Stimulated activated CD8-positive, alpha-beta memory T cell treated with anti-CD3 and anti-CD28 coated beads, Interleukin-12 subunit alpha, Interleukin-12 subunit beta, amount 100 ng/mL, for 24 hours (primary cell): ENCODE results near the gene OR2B2.
"Not testable (repeated sequence)": the region's sequence is repeated elsewhere in the genome, so short reads cannot be mapped to it uniquely, and the experiment has no call there.

Experiments used
- DNase-seq: peaks from one replicate; pipeline ENCODE4 v3.0.0-alpha.2; 2020; ENCODE audit errors: extremely low read depth

OR2B2 gene

DNA sequence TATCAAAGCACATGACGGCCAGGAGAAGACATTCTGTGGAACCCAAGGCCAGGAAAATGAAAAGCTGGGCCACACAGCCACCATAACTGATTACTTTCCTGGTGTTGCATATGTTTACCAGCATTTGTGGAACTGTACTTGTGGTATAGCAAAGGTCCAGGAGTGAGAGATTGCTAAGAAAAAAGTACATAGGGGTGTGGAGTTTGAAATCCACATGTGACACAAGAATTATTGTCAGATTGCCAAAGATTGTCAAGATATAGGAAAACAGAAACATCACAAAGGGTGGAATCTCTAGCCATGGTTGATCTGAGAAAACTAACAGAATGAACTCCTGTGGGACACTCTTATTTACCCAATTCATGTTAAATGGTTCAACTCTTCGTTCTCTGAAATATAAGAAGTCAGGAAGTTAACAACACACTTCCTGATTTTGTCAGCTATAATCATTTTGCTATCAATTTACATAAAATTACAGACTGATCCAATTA lies at the start of gene OR2B2:
OR2B2 (minus strand) TSS at position 441 of the 491 bp plus-strand sequence; CDS start at position 364, 77 bp downstream.
- DNase-seq: no peak

DNA sequence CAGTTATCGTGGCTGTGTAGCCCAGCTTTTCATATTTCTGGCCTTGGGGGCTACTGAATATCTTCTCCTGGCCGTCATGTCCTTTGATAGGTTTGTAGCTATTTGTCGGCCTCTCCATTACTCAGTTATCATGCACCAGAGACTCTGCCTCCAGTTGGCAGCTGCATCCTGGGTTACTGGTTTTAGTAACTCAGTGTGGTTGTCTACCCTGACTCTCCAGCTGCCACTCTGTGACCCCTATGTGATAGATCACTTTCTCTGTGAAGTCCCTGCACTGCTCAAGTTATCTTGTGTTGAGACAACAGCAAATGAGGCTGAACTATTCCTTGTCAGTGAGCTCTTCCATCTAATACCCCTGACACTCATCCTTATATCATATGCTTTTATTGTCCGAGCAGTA lies 45.3 kb upstream of the OR2B2 start:
- no peak for DNase-seq

DNA sequence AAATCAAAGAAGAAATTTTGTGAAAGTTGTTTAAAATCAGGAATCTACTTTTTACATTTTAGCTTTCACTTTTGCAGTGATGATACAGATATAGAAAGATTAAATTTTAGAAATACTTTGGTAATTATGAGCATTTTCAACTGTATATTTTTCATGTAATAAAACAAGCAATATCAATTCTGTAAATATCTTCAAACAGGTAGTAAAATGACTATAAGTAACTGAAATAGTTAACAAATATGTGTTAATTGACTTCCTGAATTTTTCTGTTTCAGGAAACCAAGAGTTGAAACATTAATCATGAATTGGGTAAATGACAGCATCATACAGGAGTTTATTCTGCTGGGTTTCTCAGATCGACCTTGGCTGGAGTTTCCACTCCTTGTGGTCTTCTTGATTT lies 44.7 kb upstream of the OR2B2 start, which contains the start of gene OR2B6:
OR2B6 (plus strand) TSS at position 301 of the 400 bp plus-strand sequence; CDS start at position 301, 0 bp downstream.
- no peak for DNase-seq

DNA sequence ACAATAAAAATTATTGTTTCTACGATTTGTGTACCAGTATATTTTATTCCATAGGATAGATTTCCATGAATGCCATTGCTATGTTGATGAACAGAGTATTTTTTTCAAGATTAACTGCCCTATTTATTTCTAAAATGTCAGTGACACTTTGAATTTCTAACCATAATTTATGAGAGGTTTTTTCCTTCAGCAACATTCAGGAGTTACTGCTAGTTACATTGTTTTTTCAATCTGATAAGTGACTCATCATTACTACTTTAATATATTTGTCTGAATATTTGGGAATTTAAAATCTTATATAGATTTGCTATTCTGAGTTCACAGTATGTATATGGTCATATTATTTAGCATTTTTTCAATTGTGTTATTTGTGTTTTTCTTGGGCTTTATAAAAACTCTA lies 38.8 kb upstream of the OR2B2 start:
- DNase-seq: no peak

DNA sequence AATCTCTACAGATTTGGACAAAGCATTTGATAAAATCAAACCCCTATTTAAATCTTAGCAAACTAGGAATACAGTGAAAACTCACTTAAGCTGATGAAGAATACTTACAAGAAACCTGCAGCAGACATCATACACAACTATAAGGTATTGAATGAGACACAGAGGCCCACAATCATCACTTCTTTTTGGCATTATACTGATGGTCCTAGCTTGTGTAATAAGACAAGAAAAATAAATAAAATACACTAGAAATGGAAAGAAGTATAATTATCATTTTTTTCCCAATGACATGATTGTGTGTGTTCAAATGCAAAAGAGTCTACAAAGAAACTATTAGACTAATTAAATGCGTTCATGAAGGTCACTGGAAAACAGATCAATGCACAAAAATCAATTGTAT lies 36.0 kb upstream of the OR2B2 start:
- no peak for DNase-seq

DNA sequence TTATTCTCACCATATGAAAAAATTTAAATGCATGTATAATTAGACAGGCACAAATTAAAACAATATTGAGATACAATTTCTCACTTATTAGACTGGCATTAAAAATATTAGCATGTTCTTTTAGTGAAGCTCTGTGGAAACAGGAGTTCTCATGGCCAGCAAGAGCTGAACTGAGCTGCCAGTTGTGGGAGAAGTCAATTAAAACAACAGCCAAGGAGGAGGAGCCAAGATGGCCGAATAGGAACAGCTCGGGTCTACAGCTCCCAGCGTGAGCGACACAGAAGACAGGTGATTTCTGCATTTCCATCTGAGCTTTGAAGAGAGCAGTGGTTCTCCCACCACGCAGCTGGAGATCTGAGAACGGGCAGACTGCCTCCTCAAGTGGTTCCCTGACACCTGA lies 30.9 kb upstream of the OR2B2 start:
- not testable (repeated sequence) for DNase-seq

DNA sequence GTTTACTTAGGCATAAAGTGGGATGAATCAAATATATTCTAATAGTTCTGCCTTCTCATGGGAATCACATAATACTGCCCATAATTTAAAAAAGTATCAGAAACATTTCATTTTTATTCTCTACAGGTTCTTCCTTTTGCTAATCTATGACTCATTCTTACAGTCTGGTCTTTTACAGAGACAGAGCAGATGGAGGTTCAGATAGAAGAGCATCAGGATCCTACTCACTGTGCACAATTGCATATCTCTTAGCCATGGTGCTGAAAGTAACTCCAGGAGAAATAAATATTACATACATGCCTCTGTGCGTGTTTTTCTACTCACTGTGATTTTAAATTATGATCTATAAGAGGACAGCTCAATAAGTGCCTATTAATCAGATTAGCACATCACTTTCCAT lies 28.6 kb upstream of the OR2B2 start:
- DNase-seq: no peak

DNA sequence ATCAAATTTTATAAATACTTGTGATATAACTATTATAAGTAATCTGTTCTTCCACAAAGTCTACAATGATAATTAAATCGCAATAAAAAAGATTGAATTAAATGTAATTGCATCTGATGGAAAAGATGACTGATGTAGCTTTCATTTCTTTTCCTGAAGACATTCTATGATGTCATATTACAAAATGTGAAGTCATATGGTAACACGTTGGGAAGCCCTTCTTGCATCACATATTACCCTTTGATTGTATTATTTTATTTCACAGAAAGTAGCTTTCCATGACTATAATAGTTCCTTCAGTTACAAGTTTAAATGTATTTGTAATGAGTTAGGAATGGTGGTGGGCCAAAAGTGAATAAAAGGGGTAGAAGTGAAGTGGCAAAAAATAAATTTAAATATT lies 19.0 kb upstream of the OR2B2 start:
- no peak for DNase-seq

DNA sequence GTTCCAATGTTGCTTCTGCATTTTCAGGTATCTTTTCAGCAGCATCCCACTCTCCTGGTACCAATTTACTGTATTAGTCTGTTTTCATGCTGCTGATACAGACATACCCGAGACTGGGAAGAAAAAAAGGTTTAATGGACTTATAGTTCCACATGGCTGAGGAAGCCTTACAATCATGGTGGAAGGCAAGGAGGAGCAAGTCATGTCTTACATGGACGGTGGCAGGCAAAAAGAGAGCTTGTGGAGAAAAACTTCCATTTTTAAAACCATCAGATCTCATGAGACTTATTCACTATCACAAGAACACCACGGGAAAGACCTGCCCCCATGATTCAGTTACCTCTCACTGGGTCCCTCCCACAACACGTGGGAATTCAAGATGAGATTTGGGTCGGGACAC lies 17.7 kb upstream of the OR2B2 start:
- DNase-seq: not testable (repeated sequence)

DNA sequence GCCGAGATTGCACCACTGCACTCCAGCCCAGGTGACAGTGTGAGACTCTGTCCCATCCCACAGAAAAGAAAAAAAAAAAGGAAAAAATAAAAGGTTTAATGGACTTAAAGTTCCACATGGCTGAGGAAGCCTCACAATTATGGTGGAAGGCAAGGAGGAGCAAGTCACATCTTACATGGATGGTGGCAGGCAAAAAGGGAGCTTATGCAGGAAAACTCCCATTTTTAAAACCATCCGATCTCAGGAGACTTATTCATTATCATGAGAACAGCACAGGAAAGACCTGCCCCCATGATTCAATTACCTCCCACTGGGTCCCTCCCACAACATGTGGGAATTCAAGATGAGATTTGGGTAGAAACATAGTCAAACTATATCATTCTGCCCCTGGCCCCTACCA lies 15.8 kb upstream of the OR2B2 start:
- not testable (repeated sequence) for DNase-seq

DNA sequence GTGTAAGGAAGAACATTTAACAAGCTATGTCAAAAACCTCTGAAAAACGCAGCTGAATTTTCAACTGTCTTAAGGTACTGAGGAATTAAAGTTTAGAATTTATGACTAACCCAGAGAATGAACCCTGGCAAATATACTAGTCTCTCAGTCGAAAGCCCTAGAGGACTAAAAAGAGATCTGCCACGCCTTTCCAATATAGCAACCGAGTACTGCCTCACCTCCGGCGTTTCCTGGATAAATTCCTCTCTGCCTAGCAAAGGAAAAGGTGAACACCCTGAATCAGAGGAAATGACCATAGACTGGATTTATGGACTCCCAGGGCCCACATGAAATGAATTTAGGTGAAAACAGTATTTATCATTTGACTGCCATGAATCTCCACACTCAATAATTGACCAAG lies 12.0 kb upstream of the OR2B2 start:
- DNase-seq: no peak

DNA sequence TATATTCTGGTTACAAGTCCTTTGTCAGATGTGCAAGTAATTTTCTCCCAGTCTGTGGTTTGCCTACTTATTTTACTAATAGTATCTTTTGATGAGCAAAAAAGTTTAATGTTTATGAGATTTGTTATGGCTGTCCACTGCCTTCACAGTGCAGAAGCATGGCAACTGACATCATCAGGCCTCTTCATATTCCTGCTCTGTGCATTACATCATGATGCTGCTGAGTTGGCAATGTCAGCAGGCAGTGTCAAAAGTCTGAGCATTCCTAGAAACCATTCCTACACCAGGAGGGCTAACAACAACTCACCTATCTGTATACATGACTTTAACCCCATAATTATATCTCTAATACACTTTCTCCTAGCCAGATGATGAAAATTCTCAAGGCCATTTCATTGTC lies 10.8 kb upstream of the OR2B2 start:
- no peak for DNase-seq

DNA sequence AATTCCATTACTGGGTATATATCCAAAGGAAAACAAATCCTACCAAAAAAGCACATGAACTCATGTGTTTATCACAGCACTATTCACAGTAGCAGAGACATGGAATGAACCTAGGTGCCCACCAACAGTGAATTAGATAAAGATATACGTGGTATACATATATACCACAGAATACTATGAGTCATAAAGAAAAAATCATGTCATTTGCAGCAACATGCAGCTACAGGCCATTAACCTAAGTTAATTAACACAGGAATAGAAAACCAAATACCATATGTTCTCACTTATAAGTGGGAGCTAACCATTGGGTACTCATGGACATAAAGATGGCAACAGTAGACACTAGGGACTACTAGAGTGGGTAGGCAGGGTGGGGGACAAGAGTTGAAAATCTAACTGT lies 4.2 kb downstream of the OR2B2 start:
- no peak for DNase-seq

DNA sequence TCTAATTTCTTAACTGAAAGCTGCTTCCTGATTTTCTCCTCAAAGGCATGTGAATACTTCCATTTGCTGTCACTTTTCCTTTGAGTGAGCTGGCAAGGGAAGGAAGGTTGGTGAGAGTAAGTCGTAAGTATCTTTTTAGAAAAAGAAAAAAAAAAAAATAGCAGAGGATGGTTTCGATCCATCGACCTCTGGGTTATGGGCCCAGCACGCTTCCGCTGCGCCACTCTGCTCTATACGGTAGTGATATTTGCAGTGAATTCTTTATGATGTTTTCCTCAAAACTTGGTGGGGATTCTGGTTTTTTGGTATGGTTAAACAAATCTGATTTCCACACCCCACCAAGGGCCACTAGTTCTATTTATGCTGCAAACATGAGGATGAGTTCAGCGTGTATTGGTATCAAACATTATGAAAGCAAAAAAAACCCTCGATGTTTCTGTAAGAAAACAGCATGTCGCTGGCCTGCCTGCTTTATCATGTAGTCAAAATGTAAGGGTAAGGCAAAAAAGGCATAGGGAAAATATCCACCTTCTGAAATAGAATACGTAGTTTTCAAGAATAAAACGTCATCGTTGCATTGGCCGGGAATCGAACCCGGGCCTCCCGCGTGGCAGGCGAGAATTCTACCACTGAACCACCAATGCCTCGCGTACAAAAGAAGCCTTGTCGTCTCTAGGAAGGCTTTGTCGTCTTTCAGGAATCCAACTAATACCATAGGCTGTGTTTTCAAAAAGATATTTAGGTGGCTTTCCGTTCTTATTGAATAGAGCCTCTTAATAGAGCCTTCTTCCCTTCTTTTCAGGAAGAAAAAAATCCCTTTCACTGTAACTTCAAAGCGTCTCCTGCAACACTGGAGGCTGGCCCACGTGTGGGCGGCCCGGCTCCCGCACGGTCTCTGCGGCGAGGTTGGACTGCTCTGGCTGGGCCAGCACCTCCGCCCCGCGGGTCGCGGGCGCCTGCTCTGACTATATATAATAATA lies 9.6 kb downstream of the OR2B2 start:
- peak; percentile 57 for DNase-seq

DNA sequence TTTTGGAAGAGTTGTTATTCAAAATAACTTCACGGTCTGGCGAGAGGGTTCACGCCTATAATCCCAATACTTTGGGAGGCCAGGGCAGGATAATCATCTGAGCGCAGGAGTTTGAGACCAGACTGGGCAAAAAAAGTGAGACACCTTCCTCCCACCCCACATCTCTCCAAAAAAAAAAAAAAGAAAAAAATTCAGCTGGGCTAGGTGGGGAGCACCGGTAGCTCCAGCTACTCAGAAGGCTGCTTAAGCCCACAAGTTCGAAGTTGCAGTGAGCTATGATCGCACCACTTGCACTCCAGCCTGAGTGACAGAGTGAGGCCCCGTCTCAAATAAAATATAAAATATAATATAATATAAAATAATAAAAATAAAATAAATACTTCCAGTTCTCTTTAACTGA lies 10.4 kb downstream of the OR2B2 start:
- no peak for DNase-seq

DNA sequence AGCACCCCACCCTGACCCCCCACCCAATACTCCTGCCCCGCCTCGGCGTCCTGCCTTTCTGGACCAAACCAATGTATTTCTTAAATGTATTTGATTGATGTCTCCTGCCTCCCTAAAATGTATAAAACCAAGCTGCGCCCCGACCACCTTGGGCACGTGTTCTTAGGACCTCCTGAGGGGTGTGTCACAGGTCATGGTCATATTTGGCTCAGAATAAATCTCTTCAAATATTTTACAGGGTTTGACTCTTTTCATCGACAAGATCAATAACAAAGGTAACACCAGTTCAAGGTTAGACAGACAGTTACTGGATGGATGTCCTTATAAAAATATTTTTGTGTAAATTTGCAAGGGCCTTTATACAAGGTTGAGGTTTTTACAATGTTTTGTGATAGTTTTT lies 12.0 kb downstream of the OR2B2 start:
- DNase-seq: not testable (repeated sequence)

DNA sequence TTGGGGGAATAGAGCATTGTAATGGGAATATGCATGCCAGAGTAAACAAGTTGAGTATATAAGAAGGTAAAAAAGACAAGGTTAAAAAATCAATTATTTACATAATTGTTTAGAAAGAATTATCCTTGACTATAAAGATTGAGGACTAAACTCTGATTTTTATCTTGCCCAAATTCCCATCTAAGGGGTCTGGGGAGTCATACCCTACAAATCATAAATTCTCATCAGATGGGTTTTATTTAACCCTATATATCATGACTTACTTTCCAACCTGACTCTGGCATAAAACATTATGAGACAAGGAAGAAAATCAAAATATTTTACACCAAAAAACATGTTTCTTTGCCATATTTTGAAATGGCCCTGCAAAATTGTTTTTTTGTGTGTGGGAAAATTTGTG lies 12.7 kb downstream of the OR2B2 start:
- no peak for DNase-seq

DNA sequence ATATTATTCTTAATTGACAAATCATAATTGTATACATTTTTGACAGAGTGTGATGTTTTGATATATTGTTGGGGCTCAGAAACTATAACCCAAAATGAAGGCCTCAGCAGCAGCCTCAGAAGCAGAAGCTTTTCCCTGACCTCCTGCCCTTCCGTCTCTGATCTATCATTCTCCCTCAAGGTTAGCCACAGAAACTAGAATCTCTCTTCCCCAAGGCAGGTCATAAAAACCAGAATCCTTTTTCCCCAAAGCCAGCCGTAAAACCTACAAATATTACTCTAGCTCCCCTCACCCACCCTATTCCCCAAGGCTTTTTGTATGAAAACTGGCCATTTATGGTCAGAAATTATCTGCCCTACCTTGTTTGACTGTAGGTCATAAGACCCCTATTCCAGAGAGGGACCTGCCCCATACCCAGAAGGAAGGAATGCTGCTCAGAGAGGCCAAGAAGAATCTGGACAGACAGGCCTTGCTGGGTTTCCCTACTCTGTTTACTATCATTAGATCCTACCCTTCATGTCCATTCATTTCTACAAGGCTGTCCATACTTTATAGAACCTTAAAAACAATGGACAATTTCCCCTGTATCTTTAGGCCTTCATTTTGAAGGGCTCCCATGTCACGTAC lies 14.5 kb downstream of the OR2B2 start:
- DNase-seq: no peak

DNA sequence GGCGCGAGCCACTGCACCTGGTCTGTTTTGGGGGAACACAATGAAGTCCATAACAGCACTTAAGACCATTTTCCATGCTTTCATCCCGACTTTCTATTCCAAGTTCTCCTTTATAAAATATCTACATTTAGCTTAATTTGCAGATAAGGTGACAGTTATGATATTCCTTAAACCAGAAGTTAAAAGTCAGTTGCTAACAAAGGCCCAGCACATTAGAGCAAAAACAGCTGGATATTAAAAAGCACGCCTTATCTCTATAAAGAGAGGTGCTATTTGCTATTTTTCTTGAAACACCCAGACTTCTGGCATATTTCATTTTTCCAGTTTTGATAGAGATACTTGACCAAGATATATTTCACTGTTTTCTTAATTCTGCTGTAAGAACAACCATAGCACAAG lies 15.8 kb downstream of the OR2B2 start:
- DNase-seq: no peak

DNA sequence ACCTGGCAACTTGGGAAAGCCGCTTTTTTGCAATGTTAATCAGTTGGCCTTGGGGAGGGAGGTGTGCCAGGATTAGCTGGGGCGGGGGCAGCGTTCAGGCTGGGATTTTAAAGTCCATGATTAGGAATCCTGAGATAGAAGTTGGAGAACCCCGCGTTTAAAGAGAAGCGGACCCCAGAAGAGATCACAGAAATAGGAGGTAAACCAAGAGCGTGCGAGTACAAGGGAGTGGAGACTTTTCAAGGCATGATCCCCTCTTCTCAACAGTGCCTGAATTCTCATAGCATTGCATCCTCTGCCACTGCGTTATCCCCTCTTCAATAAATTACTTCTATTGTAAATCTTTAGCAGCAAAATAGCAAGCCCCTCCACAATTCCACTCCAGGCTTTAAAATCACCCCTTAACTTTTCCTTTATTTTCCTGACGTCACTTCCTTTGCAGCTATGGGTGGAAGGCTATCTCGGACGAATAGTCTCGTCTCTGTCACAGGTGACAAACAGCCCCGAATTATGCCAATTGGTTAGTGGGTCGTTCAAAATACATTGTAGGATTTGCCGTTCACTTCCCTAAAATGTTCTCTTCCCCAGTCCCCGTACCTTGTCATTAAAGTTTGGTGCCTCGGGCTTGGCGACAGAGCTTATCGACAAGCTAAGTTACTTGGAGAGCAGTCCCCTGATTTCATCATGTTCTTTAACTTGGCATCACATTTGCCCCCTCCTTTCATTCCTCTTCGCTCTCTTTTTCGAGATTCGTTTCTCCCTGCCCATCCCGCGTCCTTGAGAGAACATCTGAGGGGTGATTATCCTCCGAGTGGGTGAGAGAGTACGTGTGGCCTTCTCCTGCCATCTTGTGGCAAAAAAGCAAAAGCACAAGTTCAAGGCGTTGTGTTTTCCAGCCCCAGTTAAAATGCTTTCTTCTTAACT lies 17.1 kb downstream of the OR2B2 start:
- DNase-seq: no peak
